AG09309 (cell line): ENCODE results near the gene FSD1L.

Experiments
- DNase-seq: peaks from one replicate; pipeline ENCODE4 v3.0.0-alpha.2; 2010; ENCODE audit warnings: low read depth
- H3K4me3 ChIP-seq: 2 replicates; pipeline ENCODE4 v1.5.1; 2011; ENCODE audit warnings: mild to moderate bottlenecking, low read depth, low read length, moderate library complexity; ENCODE audit not compliant: control insufficient read depth
- TF ChIP-seq, protein P1 (sequence below): IDR thresholded peaks from 2 replicates; pipeline ENCODE4 v1.5.1; 2011; ENCODE audit warnings: mild to moderate bottlenecking, low read depth, low read length, inconsistent platforms; ENCODE audit not compliant: insufficient read depth, control insufficient read depth; ENCODE audit errors: missing control alignments

Gene FSD1L

DNA sequence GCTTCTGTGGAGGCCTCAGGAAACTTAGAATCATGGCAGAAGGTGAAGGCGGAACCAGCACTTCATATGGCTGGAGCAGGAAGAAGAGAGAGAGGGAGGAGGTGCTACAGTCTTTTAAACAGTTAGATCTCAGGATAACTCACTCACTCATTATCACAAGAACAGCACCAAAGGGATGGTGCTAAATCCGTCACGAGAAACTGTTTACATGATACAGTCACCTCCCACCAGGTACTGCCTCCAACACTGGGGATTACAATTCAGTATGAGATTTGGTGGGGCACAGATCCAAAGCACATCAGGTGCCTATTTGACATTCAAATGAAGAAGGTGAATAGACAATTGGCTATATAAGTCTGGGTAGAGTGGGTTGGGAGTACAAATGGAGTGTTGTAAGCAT, 145.3 kb downstream of the FSD1L start:
- DNase-seq: no peak
- TF ChIP-seq, protein P1, sequence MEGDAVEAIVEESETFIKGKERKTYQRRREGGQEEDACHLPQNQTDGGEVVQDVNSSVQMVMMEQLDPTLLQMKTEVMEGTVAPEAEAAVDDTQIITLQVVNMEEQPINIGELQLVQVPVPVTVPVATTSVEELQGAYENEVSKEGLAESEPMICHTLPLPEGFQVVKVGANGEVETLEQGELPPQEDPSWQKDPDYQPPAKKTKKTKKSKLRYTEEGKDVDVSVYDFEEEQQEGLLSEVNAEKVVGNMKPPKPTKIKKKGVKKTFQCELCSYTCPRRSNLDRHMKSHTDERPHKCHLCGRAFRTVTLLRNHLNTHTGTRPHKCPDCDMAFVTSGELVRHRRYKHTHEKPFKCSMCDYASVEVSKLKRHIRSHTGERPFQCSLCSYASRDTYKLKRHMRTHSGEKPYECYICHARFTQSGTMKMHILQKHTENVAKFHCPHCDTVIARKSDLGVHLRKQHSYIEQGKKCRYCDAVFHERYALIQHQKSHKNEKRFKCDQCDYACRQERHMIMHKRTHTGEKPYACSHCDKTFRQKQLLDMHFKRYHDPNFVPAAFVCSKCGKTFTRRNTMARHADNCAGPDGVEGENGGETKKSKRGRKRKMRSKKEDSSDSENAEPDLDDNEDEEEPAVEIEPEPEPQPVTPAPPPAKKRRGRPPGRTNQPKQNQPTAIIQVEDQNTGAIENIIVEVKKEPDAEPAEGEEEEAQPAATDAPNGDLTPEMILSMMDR: no peak
- no peak overlapping the region for H3K4me3 ChIP-seq
